ENCODE data around the gene LYAR. TPM values are rescaled to one million over a fixed set of nuclear protein-coding genes. Genes with fewer than 3 reads are reported as not detected.

LYAR gene
- total and polyA plus RNA-seq, 2 experiments from 2014 or later, result 44.0 to 105 TPM

DNA sequence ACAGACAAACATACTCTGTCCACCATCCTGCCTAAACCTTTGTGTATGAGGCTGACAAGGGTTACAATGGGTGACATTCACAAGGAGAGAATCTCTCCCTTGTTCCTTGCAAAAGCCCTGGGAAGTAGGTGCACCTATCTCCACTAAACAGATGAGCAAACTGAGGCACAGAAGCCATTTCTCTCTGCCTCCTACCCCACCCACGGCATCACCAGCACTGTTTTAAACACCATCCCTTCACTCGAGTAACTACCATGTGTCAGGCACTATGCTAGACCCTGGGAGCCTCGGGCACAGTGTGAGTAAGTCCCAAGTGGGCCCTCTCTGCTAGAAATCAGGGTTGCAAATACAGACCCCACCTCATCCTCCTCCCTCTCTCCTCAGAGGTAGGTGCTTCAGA lies 899 bp downstream of the LYAR start:
- no peaks in the 10 kb centered on the region for H3K9me2 ChIP-seq (ENCODE audit: insufficient read depth)
- Mint-ChIP-seq H3K4me1 (peaks cover 22% of the 10 kb centered on the region), H3K4me3 (peak overlapping the region; percentile 97), H3K9me3 (no peaks in the 10 kb centered on the region), H3K27ac (peak overlapping the region; percentile 23; the same call in 1 of the 2 replicates), H3K36me3 (ENCODE audit: low read depth) (peaks cover 26% of the 10 kb centered on the region), H3K27me3 (ENCODE audit: insufficient read depth, low read depth, poor library complexity) (peaks cover 2% of the 10 kb centered on the region)
- peaks cover 33% of the 10 kb centered on the region for H4K20me1 ChIP-seq (replicated peaks; ENCODE audit: insufficient read depth)
- H3K79me2 ChIP-seq (replicated peaks; ENCODE audit: insufficient read depth), result peaks cover 92% of the 10 kb centered on the region
- H3K27ac ChIP-seq (ENCODE audit: low read depth), result no peak overlapping the region
- H3K4me1 ChIP-seq (ENCODE audit: insufficient read depth), result peaks cover 20% of the 10 kb centered on the region
- H3K4me2 ChIP-seq, result peak overlapping the region; percentile 100
- peaks cover 20% of the 10 kb centered on the region for H3K36me3 ChIP-seq (ENCODE audit: insufficient read depth)
- ATAC-seq (no peak), DNase-seq (ENCODE audit: low spot score) (no peak)
- H3K4me3 ChIP-seq, result peak overlapping the region; percentile 99
- TF ChIP-seq EZH2 (IDR thresholded peaks at IDR 0.05; ENCODE audit: low read depth, unreplicated experiment) (no peak), NANOG (IDR thresholded peaks at IDR 0.05; ENCODE audit: borderline replicate concordance) (no peak), STAT1 (IDR thresholded peaks at IDR 0.05; ENCODE audit: unreplicated experiment) (no peak), JUNB (IDR thresholded peaks at IDR 0.05; ENCODE audit: unreplicated experiment) (no peak), ZNF114 (CRISPR knock-in tag; IDR thresholded peaks at IDR 0.05) (no peak), POLR2AphosphoS5 (IDR thresholded peaks at IDR 0.05; ENCODE audit: low read depth) (no peak), ZNF331 (CRISPR knock-in tag; IDR thresholded peaks at IDR 0.05; ENCODE audit: low read depth) (no peak), EZH2phosphoT487 (IDR thresholded peaks at IDR 0.05; ENCODE audit: unreplicated experiment) (no peak)
- TF ChIP-seq, protein P1, sequence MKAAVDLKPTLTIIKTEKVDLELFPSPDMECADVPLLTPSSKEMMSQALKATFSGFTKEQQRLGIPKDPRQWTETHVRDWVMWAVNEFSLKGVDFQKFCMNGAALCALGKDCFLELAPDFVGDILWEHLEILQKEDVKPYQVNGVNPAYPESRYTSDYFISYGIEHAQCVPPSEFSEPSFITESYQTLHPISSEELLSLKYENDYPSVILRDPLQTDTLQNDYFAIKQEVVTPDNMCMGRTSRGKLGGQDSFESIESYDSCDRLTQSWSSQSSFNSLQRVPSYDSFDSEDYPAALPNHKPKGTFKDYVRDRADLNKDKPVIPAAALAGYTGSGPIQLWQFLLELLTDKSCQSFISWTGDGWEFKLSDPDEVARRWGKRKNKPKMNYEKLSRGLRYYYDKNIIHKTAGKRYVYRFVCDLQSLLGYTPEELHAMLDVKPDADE (IDR thresholded peaks at IDR 0.05), result no peak
- TF ChIP-seq, protein P2, sequence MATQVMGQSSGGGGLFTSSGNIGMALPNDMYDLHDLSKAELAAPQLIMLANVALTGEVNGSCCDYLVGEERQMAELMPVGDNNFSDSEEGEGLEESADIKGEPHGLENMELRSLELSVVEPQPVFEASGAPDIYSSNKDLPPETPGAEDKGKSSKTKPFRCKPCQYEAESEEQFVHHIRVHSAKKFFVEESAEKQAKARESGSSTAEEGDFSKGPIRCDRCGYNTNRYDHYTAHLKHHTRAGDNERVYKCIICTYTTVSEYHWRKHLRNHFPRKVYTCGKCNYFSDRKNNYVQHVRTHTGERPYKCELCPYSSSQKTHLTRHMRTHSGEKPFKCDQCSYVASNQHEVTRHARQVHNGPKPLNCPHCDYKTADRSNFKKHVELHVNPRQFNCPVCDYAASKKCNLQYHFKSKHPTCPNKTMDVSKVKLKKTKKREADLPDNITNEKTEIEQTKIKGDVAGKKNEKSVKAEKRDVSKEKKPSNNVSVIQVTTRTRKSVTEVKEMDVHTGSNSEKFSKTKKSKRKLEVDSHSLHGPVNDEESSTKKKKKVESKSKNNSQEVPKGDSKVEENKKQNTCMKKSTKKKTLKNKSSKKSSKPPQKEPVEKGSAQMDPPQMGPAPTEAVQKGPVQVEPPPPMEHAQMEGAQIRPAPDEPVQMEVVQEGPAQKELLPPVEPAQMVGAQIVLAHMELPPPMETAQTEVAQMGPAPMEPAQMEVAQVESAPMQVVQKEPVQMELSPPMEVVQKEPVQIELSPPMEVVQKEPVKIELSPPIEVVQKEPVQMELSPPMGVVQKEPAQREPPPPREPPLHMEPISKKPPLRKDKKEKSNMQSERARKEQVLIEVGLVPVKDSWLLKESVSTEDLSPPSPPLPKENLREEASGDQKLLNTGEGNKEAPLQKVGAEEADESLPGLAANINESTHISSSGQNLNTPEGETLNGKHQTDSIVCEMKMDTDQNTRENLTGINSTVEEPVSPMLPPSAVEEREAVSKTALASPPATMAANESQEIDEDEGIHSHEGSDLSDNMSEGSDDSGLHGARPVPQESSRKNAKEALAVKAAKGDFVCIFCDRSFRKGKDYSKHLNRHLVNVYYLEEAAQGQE (IDR thresholded peaks at IDR 0.05; ENCODE audit: unreplicated experiment), result no peak
- TF ChIP-seq, protein P3, sequence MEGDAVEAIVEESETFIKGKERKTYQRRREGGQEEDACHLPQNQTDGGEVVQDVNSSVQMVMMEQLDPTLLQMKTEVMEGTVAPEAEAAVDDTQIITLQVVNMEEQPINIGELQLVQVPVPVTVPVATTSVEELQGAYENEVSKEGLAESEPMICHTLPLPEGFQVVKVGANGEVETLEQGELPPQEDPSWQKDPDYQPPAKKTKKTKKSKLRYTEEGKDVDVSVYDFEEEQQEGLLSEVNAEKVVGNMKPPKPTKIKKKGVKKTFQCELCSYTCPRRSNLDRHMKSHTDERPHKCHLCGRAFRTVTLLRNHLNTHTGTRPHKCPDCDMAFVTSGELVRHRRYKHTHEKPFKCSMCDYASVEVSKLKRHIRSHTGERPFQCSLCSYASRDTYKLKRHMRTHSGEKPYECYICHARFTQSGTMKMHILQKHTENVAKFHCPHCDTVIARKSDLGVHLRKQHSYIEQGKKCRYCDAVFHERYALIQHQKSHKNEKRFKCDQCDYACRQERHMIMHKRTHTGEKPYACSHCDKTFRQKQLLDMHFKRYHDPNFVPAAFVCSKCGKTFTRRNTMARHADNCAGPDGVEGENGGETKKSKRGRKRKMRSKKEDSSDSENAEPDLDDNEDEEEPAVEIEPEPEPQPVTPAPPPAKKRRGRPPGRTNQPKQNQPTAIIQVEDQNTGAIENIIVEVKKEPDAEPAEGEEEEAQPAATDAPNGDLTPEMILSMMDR (conservative IDR thresholded peaks at IDR 0.05; ENCODE audit: low read depth in 2 of 2), result no peak
- TF ChIP-seq, protein P4, sequence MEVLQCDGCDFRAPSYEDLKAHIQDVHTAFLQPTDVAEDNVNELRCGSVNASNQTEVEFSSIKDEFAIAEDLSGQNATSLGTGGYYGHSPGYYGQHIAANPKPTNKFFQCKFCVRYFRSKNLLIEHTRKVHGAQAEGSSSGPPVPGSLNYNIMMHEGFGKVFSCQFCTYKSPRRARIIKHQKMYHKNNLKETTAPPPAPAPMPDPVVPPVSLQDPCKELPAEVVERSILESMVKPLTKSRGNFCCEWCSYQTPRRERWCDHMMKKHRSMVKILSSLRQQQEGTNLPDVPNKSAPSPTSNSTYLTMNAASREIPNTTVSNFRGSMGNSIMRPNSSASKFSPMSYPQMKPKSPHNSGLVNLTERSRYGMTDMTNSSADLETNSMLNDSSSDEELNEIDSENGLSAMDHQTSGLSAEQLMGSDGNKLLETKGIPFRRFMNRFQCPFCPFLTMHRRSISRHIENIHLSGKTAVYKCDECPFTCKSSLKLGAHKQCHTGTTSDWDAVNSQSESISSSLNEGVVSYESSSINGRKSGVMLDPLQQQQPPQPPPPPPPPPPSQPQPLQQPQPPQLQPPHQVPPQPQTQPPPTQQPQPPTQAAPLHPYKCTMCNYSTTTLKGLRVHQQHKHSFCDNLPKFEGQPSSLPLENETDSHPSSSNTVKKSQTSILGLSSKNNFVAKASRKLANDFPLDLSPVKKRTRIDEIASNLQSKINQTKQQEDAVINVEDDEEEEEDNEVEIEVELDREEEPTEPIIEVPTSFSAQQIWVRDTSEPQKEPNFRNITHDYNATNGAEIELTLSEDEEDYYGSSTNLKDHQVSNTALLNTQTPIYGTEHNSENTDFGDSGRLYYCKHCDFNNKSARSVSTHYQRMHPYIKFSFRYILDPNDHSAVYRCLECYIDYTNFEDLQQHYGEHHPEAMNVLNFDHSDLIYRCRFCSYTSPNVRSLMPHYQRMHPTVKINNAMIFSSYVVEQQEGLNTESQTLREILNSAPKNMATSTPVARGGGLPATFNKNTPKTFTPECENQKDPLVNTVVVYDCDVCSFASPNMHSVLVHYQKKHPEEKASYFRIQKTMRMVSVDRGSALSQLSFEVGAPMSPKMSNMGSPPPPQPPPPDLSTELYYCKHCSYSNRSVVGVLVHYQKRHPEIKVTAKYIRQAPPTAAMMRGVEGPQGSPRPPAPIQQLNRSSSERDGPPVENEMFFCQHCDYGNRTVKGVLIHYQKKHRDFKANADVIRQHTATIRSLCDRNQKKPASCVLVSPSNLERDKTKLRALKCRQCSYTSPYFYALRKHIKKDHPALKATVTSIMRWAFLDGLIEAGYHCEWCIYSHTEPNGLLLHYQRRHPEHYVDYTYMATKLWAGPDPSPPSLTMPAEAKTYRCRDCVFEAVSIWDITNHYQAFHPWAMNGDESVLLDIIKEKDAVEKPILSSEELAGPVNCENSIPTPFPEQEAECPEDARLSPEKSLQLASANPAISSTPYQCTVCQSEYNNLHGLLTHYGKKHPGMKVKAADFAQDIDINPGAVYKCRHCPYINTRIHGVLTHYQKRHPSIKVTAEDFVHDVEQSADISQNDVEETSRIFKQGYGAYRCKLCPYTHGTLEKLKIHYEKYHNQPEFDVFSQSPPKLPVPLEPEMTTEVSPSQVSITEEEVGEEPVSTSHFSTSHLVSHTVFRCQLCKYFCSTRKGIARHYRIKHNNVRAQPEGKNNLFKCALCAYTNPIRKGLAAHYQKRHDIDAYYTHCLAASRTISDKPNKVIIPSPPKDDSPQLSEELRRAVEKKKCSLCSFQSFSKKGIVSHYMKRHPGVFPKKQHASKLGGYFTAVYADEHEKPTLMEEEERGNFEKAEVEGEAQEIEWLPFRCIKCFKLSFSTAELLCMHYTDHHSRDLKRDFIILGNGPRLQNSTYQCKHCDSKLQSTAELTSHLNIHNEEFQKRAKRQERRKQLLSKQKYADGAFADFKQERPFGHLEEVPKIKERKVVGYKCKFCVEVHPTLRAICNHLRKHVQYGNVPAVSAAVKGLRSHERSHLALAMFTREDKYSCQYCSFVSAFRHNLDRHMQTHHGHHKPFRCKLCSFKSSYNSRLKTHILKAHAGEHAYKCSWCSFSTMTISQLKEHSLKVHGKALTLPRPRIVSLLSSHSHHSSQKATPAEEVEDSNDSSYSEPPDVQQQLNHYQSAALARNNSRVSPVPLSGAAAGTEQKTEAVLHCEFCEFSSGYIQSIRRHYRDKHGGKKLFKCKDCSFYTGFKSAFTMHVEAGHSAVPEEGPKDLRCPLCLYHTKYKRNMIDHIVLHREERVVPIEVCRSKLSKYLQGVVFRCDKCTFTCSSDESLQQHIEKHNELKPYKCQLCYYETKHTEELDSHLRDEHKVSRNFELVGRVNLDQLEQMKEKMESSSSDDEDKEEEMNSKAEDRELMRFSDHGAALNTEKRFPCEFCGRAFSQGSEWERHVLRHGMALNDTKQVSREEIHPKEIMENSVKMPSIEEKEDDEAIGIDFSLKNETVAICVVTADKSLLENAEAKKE (CRISPR knock-in tag; IDR thresholded peaks at IDR 0.05), result no peak
- no peak overlapping the region for H2AFZ ChIP-seq
- H3F3A ChIP-seq (replicated peaks; ENCODE audit: low read depth), result no peaks in the 10 kb centered on the region
- no peaks in the 10 kb centered on the region for H3K27me3 ChIP-seq (ENCODE audit: insufficient read depth)

Measured in GM23338 (cell line).